Esophagus muscularis mucosa (tissue), 4 donors: Measurements from ENCODE around the gene DNAJC27. TPM values are rescaled to one million over a fixed set of nuclear protein-coding genes. Genes with fewer than 3 reads are reported as not detected.

Source experiments
- DNase-seq: peaks from one replicate; pipeline ENCODE4 v3.0.0-alpha.2; 2017; ENCODE audit errors: extremely low spot score
- H3K27ac ChIP-seq, 4 donors: fragments of 200-600 bp; sonication (generic); replicated peaks in 1 of 4; 1 replicate in 3 of 4; 2 replicates in 1 of 4; pipeline ENCODE4 v1.5.1; 2016 to 2019; ENCODE audit warnings: mild to moderate bottlenecking in 1 of 4
- H3K27me3 ChIP-seq, 4 donors: fragments of 200-600 bp; sonication (generic); one replicate each; pipeline versions ENCODE4 v1.5.1 to v1.6.0; 2016 to 2019
- H3K36me3 ChIP-seq, 4 donors: fragments of 200-600 bp; sonication (generic); one replicate each; pipeline ENCODE4 v1.5.1; 2016 to 2019
- H3K4me1 ChIP-seq, 4 donors: fragments of 200-600 bp; sonication (generic); one replicate each; pipeline ENCODE4 v1.5.1; 2016 to 2019
- H3K4me3 ChIP-seq, 4 donors: fragments of 200-600 bp; sonication (generic); 1 replicate in 2 of 4; 2 replicates in 2 of 4; pipeline ENCODE4 v1.5.1; 2016 to 2019; ENCODE audit warnings: mild to moderate bottlenecking in 4 of 4, moderate library complexity in 1 of 4
- H3K9me3 ChIP-seq, 4 donors: fragments of 200-600 bp; sonication (generic); 1 replicate in 3 of 4; 2 replicates in 1 of 4; pipeline ENCODE4 v1.5.1; 2016 to 2019
- EP300 ChIP-seq: sonication (generic); formaldehyde crosslinking; IDR thresholded peaks from one replicate; pipeline ENCODE4 v1.6.1; 2017; ENCODE audit warnings: antibody characterized with exemption
- POLR2A ChIP-seq: fragments of 450-650 bp; IDR thresholded peaks from one replicate; pipeline ENCODE4 v1.6.1; 2017; ENCODE audit warnings: antibody characterized with exemption, moderate library complexity, mild to moderate bottlenecking, low read depth
- POLR2AphosphoS5 ChIP-seq, 2 donors: sonication (generic); formaldehyde crosslinking; IDR thresholded peaks; one replicate each; pipeline ENCODE4 v1.6.1; 2017; ENCODE audit warnings: antibody characterized with exemption in 2 of 2
- WGBS: methylation state at CpG from one replicate; pipeline ENCODE4 v1.1.5; 2018; 5-methylcytosine and 5-hydroxymethylcytosine counted together
- intact Hi-C: fragments of 100-400 bp; cut with DNase I; formaldehyde crosslinking; loops from one replicate; pipeline ENCODE4 v1.15.1; 2023
- total RNA-seq, 4 donors: library from RNA; depleted of rRNA; stranded (reverse); fragments of >200 nt; gene quantifications; one replicate each; pipeline versions ENCODE4 v1.1.0 to v1.2.1, GENCODE V29; 2016
- TF ChIP-seq, protein P1 (sequence below), 3 experiments: fragments of 200-600 bp in 2 of 3; fragments of 450-650 bp in 1 of 3; sonication (generic) in 2 of 3; IDR thresholded peaks; one replicate each; pipeline ENCODE4 v1.5.1; 2017 to 2019; ENCODE audit warnings: antibody characterized with exemption in 3 of 3, mild to moderate bottlenecking in 2 of 3, moderate library complexity in 1 of 3

DNAJC27 gene
- total RNA-seq, 4 donors from 2014 or later: 5.8 to 8.6 (median 7.5) TPM

DNA sequence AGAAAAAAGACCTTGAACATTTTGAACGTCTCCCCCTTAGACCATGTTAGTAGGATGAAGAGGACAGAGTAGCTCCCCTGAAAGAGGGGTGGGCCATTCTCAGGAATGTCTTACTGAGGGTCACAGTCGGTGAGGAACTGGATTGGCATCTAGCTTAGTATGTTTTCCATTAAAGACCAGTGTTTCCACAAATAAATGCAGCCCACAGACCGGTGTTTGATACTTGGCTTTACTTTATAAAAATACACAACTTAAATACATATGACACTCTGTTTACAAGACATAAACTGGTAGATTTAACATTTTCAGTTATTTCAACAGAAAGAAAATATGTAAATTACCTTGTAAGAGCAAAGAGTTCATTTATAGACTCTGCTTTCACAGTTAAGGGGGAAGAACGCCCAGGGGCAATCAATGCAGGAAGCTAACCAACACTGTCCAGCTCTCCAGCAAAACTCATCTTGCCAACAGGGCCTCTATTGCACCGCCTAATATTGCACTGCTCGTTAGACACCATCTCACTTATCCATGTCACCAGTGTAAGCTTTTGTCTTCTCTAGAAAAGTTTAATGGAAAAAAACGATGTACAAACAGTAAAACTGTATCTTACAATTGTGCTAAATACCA is 28.2 kb downstream of the DNAJC27 start:
- H3K9me3 ChIP-seq: no peaks in the 10 kb centered on the region
- peaks cover 0 to 3% (median 0%) of the 10 kb centered on the region in 4 donors for H3K4me1 ChIP-seq
- H3K27me3 ChIP-seq: no peaks in the 10 kb centered on the region
- peaks cover 17 to 34% (median 24%) of the 10 kb centered on the region in 4 donors for H3K36me3 ChIP-seq
- intact Hi-C loops: no loop called here
- WGBS: 80% methylated on average over 7 of the region's 7 CpGs
- no peak for TF ChIP-seq EP300
- TF ChIP-seq POLR2AphosphoS5 (IDR thresholded peaks at IDR 0.05): no peak
- no peak for TF ChIP-seq POLR2A
- TF ChIP-seq, protein P1, sequence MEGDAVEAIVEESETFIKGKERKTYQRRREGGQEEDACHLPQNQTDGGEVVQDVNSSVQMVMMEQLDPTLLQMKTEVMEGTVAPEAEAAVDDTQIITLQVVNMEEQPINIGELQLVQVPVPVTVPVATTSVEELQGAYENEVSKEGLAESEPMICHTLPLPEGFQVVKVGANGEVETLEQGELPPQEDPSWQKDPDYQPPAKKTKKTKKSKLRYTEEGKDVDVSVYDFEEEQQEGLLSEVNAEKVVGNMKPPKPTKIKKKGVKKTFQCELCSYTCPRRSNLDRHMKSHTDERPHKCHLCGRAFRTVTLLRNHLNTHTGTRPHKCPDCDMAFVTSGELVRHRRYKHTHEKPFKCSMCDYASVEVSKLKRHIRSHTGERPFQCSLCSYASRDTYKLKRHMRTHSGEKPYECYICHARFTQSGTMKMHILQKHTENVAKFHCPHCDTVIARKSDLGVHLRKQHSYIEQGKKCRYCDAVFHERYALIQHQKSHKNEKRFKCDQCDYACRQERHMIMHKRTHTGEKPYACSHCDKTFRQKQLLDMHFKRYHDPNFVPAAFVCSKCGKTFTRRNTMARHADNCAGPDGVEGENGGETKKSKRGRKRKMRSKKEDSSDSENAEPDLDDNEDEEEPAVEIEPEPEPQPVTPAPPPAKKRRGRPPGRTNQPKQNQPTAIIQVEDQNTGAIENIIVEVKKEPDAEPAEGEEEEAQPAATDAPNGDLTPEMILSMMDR (IDR thresholded peaks at IDR 0.05): no peak
- no peak for DNase-seq
- H3K4me3 ChIP-seq: no peak overlapping the region
- no peak overlapping the region for H3K27ac ChIP-seq

DNA sequence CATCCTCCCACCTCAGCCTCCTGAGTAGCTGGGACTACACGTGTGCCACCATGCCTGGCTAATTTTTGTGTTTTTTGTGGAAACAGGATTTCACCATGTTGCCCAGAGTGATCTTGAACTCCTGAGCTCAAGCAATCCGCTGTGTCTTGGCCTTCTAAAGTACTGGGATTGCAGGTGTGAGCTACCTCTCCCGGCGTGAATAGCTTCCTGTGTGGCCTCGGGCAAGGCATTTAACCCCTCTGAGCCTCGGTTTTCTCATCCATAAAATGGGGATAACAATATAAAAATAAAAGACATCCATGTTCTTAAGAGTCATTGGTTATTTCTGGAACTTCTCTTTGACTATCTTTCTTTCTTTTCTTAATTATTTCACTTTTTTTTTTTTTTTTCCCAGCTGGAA is 32.4 kb downstream of the DNAJC27 start:
- no peaks in the 10 kb centered on the region for H3K9me3 ChIP-seq
- 79% methylated on average over 6 of the region's 6 CpGs for WGBS
- H3K4me3 ChIP-seq: no peak overlapping the region
- intact Hi-C loops: no loop called here
- no peaks in the 10 kb centered on the region for H3K4me1 ChIP-seq
- no peak for TF ChIP-seq POLR2AphosphoS5 (IDR thresholded peaks at IDR 0.05)
- TF ChIP-seq POLR2A: no peak
- no peak for TF ChIP-seq EP300
- TF ChIP-seq, protein P1 (IDR thresholded peaks at IDR 0.05): no peak
- DNase-seq: no peak
- peaks cover 0 to under 1% (median 0%) of the 10 kb centered on the region in 4 donors for H3K36me3 ChIP-seq
- no peaks in the 10 kb centered on the region for H3K27me3 ChIP-seq
- no peak overlapping the region for H3K27ac ChIP-seq

DNA sequence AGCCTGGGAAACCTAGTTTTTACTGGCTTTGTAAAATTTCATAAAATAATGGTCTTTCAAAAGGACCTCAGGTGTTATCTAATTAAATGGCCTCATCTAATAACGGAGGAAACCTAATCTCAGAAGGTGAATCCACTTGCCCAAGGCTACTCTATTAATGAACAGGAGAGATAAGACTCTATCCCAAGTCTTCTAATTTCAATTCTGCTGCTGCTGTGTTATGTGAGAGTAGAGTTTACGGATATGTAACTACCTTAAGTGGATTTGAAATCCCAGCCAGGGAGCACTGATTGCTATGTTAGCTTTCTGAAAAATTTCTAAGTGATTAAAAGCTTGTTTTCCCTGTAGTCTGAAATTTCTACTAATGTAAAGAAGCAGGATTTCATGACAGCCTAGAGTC is 34.5 kb downstream of the DNAJC27 start:
- no peak overlapping the region for H3K27ac ChIP-seq
- WGBS: 98% methylated on average over 2 of the region's 2 CpGs
- TF ChIP-seq POLR2A (no peak), EP300 (no peak), POLR2AphosphoS5 (IDR thresholded peaks at IDR 0.05) (no peak)
- TF ChIP-seq, protein P1 (IDR thresholded peaks at IDR 0.05): no peak
- DNase-seq: no peak
- no peaks in the 10 kb centered on the region for H3K9me3 ChIP-seq
- no peaks in the 10 kb centered on the region for H3K4me1 ChIP-seq
- no peaks in the 10 kb centered on the region for H3K27me3 ChIP-seq
- H3K4me3 ChIP-seq: no peak overlapping the region
- H3K36me3 ChIP-seq: no peaks in the 10 kb centered on the region
- intact Hi-C loops: no loop called here

DNA sequence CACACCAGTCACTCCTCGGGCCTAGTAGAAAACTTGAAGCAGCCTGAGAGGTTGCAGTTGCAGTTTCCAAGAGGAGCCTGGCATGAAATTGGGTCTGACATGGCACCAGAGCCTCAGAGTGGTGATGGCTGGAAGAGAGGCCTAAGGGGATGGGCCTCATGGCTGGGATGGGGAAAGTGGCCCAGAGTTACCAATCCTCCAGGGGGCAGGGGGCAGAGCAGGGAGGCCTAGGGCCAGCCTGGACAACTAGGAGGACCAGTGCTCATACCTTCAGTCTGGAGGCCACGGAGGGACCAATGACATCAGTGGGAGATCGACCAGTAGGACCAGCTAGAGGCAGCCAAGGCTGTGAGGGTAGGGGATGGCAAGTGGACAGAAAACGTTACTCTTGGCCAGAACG is 36.6 kb downstream of the DNAJC27 start:
- intact Hi-C loops: no loop called here

More for the DNA sequence above, 36.6 kb downstream of the DNAJC27 start:
- no peaks in the 10 kb centered on the region for H3K4me1 ChIP-seq
- no peak overlapping the region for H3K27ac ChIP-seq
- no peak overlapping the region for H3K4me3 ChIP-seq
- H3K27me3 ChIP-seq: no peaks in the 10 kb centered on the region
- no peaks in the 10 kb centered on the region for H3K9me3 ChIP-seq
- no peak for TF ChIP-seq POLR2AphosphoS5 (IDR thresholded peaks at IDR 0.05)
- no peak for TF ChIP-seq EP300
- TF ChIP-seq POLR2A: no peak
- TF ChIP-seq, protein P1 (IDR thresholded peaks at IDR 0.05): no peak
- H3K36me3 ChIP-seq: no peaks in the 10 kb centered on the region
- 82% methylated on average over 5 of the region's 5 CpGs for whole genome bisulfite sequencing
- no peak for DNase-seq
